IPS-18c (cell line): ENCODE measurements around the gene NPHP4.

Source experiments
- H3K4me3 ChIP-seq: 2 replicates; pipeline ENCODE4 v1.7.0; 2013; ENCODE audit warnings: low read depth, mild to moderate bottlenecking, low read length, moderate library complexity; ENCODE audit not compliant: insufficient read depth
- H3K9me3 ChIP-seq: one replicate; pipeline ENCODE4 v1.6.1; 2013; ENCODE audit warnings: mild to moderate bottlenecking, low read length, moderate library complexity; ENCODE audit not compliant: control insufficient read depth, insufficient read depth

The NPHP4 gene

GRCh38 chr1:5951846-5952410, 40.3 kb downstream of the NPHP4 start:
- no peak overlapping the region for H3K4me3 ChIP-seq
- H3K9me3 ChIP-seq: no peaks in the 10 kb centered on the region

- no peaks in the 10 kb centered on the region for H3K9me3 ChIP-seq
These were observed 41.0 kb downstream of the NPHP4 start for GRCh38 chr1:5950994-5951785.

GRCh38 chr1:5950201-5950895, 41.9 kb downstream of the NPHP4 start:
- H3K9me3 ChIP-seq: no peaks in the 10 kb centered on the region

More at GRCh38 chr1:5950994-5951785, 41.0 kb downstream of the NPHP4 start:
- H3K4me3 ChIP-seq: no peak overlapping the region

GRCh38 chr1:5949761-5950100, 42.5 kb downstream of the NPHP4 start:
- no peaks in the 10 kb centered on the region for H3K9me3 ChIP-seq
- H3K4me3 ChIP-seq: no peak overlapping the region

More at GRCh38 chr1:5950201-5950895, 41.9 kb downstream of the NPHP4 start:
- no peak overlapping the region for H3K4me3 ChIP-seq

GRCh38 chr1:5949085-5949760, 43.0 kb downstream of the NPHP4 start:
- Histone ChIP-seq H3K9me3 (no peaks in the 10 kb centered on the region), H3K4me3 (no peak overlapping the region)

- Histone ChIP-seq H3K4me3 (no peak overlapping the region), H3K9me3 (no peaks in the 10 kb centered on the region)
These were observed 43.6 kb downstream of the NPHP4 start for GRCh38 chr1:5948681-5949005.

- H3K4me3 ChIP-seq: no peak overlapping the region
- H3K9me3 ChIP-seq: no peaks in the 10 kb centered on the region
These were observed 44.1 kb downstream of the NPHP4 start for GRCh38 chr1:5947978-5948680.

- H3K9me3 ChIP-seq: no peaks in the 10 kb centered on the region
- no peak overlapping the region for H3K4me3 ChIP-seq
These were observed 45.0 kb downstream of the NPHP4 start for GRCh38 chr1:5947071-5947821.

GRCh38 chr1:5945445-5945844, 46.8 kb downstream of the NPHP4 start:
- no peak overlapping the region for H3K4me3 ChIP-seq

GRCh38 chr1:5944843-5945167, 47.4 kb downstream of the NPHP4 start:
- no peaks in the 10 kb centered on the region for H3K9me3 ChIP-seq
- no peak overlapping the region for H3K4me3 ChIP-seq

More at GRCh38 chr1:5945445-5945844, 46.8 kb downstream of the NPHP4 start:
- H3K9me3 ChIP-seq: no peaks in the 10 kb centered on the region

GRCh38 chr1:5944154-5944842, 47.9 kb downstream of the NPHP4 start:
- H3K9me3 ChIP-seq: no peaks in the 10 kb centered on the region
- H3K4me3 ChIP-seq: no peak overlapping the region

GRCh38 chr1:5943343-5944124, 48.7 kb downstream of the NPHP4 start:
- Histone ChIP-seq H3K9me3 (no peaks in the 10 kb centered on the region), H3K4me3 (no peak overlapping the region)

- peaks cover 3% of the 10 kb centered on the region for H3K9me3 ChIP-seq
- no peak overlapping the region for H3K4me3 ChIP-seq
These were observed 50.6 kb downstream of the NPHP4 start for GRCh38 chr1:5941671-5942070.

- H3K9me3 ChIP-seq: peaks cover 3% of the 10 kb centered on the region
- H3K4me3 ChIP-seq: no peak overlapping the region
These were observed 51.4 kb downstream of the NPHP4 start for GRCh38 chr1:5940723-5941407.
